Upper lobe of right lung (tissue), 1 donor: Measurements from ENCODE around the gene KLHL22. TPM values are rescaled to one million over a fixed set of nuclear protein-coding genes. Genes with fewer than 3 reads are reported as not detected.

Experiments used
- ATAC-seq: fragments of 200-7000 bp; cut with Tn5 transposase; one replicate; pipeline ENCODE4 v1.9.1; 2020; ENCODE audit warnings: mild to moderate bottlenecking, moderate library complexity
- DNase-seq: peaks from one replicate; pipeline ENCODE4 v3.0.0-alpha.2; 2020
- H3K27ac ChIP-seq: fragments of 200-600 bp; one replicate; pipeline ENCODE4 v1.8.0; 2022
- H3K27me3 ChIP-seq: fragments of 200-600 bp; one replicate; pipeline ENCODE4 v1.8.0; 2022; ENCODE audit warnings: mild to moderate bottlenecking
- H3K36me3 ChIP-seq: fragments of 200-600 bp; one replicate; pipeline ENCODE4 v1.8.0; 2022
- H3K4me1 ChIP-seq: fragments of 200-600 bp; one replicate; pipeline ENCODE4 v1.8.0; 2022
- H3K4me3 ChIP-seq: fragments of 200-600 bp; one replicate; pipeline ENCODE4 v1.8.0; 2022; ENCODE audit warnings: mild to moderate bottlenecking
- H3K9me3 ChIP-seq: fragments of 200-600 bp; one replicate; pipeline ENCODE4 v1.8.0; 2022
- intact Hi-C: fragments of 100-400 bp; cut with DNase I; formaldehyde crosslinking; loops from one replicate; pipeline ENCODE4 v1.11.0; 2022
- total RNA-seq: library from RNA; stranded (reverse); fragmentation: NEBNext Ultra II Directional; extraction: Animal tissue kit (Norgen Biotek cat#: 25700); gene quantifications from one replicate; pipeline ENCODE4 v1.2.1, GENCODE V29; 2021
- TF ChIP-seq, protein P1 (sequence below): fragments of 200-600 bp; IDR thresholded peaks from one replicate; pipeline ENCODE4 v1.8.0; 2022; ENCODE audit warnings: antibody characterized with exemption
- donor health status: DM: no; HTN: yes; CAD: no; lungs with severe emphysema.

The KLHL22 gene
- total RNA-seq, 1 donor from 2014 or later: 23.3 TPM

DNA sequence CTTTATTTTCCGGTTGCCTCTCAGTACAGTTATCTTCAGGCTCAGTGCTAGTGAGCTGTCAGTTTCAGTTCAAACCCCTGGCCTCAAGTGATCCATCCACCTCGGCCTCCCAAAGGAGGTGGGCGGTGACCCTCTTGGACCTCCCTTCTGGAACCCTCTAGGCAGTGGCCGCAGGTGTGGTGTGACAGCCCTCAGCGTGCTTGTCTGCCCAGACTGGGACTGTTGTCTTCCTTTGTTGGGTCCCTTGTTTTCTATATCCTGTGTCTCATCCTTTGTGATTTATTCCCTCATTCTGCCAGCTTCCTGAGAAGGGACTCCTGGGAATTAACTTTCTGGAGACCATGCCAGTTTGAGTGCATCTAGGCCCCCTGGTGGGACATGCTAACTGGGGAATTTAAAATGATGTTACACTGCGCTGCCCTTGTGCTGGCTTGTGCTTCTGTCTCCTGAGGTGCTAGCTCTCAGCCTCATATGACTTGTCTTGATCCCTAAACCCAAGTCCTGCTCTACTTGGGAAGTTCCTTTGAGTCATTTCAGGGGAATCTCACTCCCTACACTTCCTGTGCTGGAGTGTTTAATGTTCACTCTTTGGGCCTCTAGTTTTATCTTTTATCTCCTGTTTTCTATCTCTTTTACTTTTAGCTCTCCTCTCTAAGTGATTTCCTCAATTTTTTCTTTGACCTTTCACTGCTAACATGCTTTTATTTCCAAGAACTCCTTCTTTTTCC is 31.2 kb upstream of the KLHL22 start:
- peaks cover 49% of the 10 kb centered on the region for H3K4me1 ChIP-seq
- H3K27ac ChIP-seq: no peak overlapping the region
- H3K4me3 ChIP-seq: no peak overlapping the region
- ATAC-seq: no peak
- H3K36me3 ChIP-seq: peaks cover 20% of the 10 kb centered on the region
- intact Hi-C loops: no loop called here
- TF ChIP-seq, protein P1, sequence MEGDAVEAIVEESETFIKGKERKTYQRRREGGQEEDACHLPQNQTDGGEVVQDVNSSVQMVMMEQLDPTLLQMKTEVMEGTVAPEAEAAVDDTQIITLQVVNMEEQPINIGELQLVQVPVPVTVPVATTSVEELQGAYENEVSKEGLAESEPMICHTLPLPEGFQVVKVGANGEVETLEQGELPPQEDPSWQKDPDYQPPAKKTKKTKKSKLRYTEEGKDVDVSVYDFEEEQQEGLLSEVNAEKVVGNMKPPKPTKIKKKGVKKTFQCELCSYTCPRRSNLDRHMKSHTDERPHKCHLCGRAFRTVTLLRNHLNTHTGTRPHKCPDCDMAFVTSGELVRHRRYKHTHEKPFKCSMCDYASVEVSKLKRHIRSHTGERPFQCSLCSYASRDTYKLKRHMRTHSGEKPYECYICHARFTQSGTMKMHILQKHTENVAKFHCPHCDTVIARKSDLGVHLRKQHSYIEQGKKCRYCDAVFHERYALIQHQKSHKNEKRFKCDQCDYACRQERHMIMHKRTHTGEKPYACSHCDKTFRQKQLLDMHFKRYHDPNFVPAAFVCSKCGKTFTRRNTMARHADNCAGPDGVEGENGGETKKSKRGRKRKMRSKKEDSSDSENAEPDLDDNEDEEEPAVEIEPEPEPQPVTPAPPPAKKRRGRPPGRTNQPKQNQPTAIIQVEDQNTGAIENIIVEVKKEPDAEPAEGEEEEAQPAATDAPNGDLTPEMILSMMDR: no peak
- no peaks in the 10 kb centered on the region for H3K9me3 ChIP-seq
- H3K27me3 ChIP-seq: no peaks in the 10 kb centered on the region
- no peak for DNase-seq

DNA sequence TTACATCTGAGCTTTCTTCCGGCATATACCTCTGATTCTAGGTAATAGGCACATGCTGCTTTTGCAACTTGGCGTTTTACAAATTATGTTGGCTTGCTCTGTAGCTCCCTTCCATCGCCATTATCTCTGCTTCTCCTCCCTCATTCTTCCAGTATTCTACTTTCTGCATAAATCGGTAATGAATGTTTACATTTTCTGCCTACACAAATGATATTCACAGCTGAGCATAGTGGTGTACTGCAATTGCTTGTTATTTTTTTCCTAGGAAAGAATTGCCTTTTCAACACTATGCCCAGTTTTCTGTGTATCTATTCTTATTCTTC is 30.7 kb upstream of the KLHL22 start:
- ATAC-seq (no peak), DNase-seq (no peak)
- TF ChIP-seq, protein P1: no peak
- no peaks in the 10 kb centered on the region for H3K9me3 ChIP-seq
- H3K4me1 ChIP-seq: peaks cover 43% of the 10 kb centered on the region
- intact Hi-C loops: no loop called here
- peaks cover 20% of the 10 kb centered on the region for H3K36me3 ChIP-seq
- H3K27me3 ChIP-seq: no peaks in the 10 kb centered on the region
- no peak overlapping the region for H3K4me3 ChIP-seq
- H3K27ac ChIP-seq: no peak overlapping the region

DNA sequence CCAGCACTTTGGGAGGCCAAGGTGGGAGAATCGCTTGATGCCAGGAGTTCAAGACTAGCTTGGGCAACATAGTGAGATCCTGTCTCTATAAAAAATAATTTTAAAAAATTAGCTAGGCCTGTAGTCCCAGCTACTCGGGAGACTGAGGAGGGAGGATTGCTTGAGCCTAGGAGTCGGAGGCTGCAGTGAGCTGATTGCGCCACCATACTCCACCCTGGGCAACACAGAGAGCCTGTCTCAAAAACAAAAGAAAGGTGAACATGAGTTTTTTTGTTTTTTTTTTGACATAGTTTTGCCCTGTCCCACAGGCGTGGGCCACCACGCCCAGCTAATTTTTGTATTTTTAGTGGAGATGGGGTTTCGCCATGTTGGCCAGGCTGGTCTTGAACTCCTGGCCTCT is 29.5 kb upstream of the KLHL22 start:
- no peak for DNase-seq
- ATAC-seq: no peak
- no peak overlapping the region for H3K27ac ChIP-seq
- H3K27me3 ChIP-seq: no peaks in the 10 kb centered on the region
- TF ChIP-seq, protein P1: no peak
- H3K4me3 ChIP-seq: no peak overlapping the region
- H3K4me1 ChIP-seq: peaks cover 31% of the 10 kb centered on the region
- intact Hi-C loops: no loop called here
- peaks cover 30% of the 10 kb centered on the region for H3K36me3 ChIP-seq
- H3K9me3 ChIP-seq: no peaks in the 10 kb centered on the region

DNA sequence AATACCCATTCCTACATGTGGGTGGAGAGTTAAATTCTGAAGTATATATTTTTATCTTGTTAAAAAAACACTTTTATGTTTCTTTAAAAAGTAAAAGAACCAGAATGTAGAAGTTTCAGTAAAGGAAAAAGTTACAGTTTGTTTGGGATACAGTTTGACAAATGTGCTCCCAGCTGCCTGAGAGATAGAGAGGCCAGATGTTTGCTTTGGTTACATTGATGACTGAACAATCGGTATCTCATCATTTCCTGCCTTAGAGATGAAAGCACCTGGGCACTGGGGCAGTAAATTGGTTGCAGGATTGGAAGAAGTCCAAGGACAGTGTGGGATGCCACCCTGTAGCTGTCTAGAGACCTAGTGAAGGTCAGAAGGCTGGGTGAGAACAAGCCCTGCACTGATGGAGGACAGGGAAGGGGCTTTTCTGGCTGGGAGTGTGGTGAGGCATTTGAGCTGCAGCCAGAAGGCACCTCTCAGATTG is 28.4 kb upstream of the KLHL22 start:
- Histone ChIP-seq H3K4me1 (peaks cover 29% of the 10 kb centered on the region), H3K9me3 (no peaks in the 10 kb centered on the region), H3K36me3 (peaks cover 39% of the 10 kb centered on the region), H3K27ac (no peak overlapping the region), H3K27me3 (no peaks in the 10 kb centered on the region), H3K4me3 (no peak overlapping the region)
- TF ChIP-seq, protein P1: no peak
- ATAC-seq (no peak), DNase-seq (no peak)
- intact Hi-C loops: no loop called here

DNA sequence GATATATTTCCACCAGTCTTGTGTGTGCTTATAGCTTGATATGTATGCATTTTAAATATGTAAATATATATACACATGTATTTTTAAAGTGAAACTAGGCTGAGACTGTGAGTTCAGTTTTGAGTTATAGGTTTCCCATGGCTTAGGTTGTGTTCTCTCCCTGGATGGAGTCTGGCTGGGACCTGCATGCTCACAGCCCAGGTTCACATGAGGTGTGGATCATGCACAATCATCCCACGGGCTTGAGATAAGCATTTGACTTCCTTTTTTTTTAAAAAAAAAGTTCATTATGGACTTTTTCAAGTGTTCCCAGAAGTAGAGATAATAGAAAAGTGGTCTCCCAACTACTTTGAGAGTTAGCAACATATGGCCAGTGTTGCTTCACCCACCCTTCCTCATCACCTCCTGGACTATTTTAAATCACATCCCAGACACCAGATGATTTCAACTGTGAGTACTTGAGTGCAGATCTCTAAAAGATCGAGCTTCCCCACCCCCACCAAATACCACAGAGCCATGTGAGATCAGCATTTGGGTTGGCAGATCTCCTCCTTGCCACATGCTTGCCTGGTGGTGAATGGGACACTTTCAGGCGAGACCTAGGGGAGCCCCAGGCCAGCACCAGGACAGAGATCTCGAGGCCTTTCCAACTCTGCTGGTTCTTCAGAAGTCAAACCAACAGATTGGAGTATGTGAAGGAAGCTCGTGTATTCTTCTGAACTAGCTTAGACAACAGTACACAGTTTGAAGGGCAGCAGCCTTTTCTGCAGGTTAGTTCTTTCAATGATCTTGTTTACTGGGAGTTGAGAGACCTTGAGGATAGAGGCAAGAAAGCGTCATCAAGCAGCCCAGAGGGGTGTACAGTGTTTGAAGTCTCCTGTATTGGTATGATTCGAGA is 27.7 kb upstream of the KLHL22 start:
- DNase-seq: no peak
- Histone ChIP-seq H3K4me1 (peaks cover 29% of the 10 kb centered on the region), H3K27ac (no peak overlapping the region), H3K4me3 (no peak overlapping the region), H3K9me3 (no peaks in the 10 kb centered on the region), H3K27me3 (no peaks in the 10 kb centered on the region), H3K36me3 (peaks cover 35% of the 10 kb centered on the region)
- intact Hi-C loops: no loop called here
- ATAC-seq: peak; percentile 59
- TF ChIP-seq, protein P1: no peak
